ENCODE results near the gene PLAAT2.

DNA sequence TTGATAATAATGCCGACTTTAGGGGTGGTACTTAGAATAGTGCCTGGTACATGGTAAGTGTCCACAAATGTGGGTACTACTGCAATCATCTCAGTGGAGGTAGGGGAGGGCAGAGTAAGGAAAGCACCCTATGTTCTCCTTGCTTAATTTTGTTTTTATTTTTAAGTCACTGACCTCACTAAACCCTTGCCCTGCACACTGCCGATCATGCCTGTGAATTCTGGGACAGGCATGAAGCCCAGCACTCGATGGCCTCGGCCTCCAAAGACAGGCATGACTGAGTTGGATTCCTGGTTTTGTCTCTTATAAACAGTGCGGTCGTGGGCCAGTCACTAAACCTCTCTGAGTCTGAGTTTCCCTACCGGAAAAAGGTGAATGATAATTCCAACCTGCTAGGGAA lies 50.4 kb downstream of the PLAAT2 start:
- TF ChIP-seq TAF1 (IDR thresholded peaks at IDR 0.05; ENCODE audit: borderline replicate concordance, low read depth, low read length) (no peak), POLR2A (IDR thresholded peaks at IDR 0.05; ENCODE audit: low read depth, low read length) (no peak), POLR2AphosphoS5 (IDR thresholded peaks at IDR 0.05; ENCODE audit: low read depth, low read length) (no peak)

Data from GM12892 (cell line).